Embryonic facial prominence (tissue), 1 donor: ENCODE results near the gene PRDM11.
A peak's percentile ranks its signal among the peaks of the same experiment; 100 is the strongest.
"Not testable (repeated sequence)": the region's sequence is repeated elsewhere in the genome, so short reads cannot be mapped to it uniquely, and the experiment has no call there.

ENCODE experiments used
- DNase-seq: peaks from one replicate; pipeline ENCODE4 v3.0.0-alpha.2; 2016; ENCODE audit errors: extremely low spot score

Gene PRDM11

GRCh38 chr11:45146072-45147016 lies at the start of gene PRDM11:
Gene PRDM11, plus strand, starts transcription at chr11:45146639. Its CDS starts 35,128 bp downstream, at chr11:45181767.
- peak; percentile 51 for DNase-seq

DNA sequence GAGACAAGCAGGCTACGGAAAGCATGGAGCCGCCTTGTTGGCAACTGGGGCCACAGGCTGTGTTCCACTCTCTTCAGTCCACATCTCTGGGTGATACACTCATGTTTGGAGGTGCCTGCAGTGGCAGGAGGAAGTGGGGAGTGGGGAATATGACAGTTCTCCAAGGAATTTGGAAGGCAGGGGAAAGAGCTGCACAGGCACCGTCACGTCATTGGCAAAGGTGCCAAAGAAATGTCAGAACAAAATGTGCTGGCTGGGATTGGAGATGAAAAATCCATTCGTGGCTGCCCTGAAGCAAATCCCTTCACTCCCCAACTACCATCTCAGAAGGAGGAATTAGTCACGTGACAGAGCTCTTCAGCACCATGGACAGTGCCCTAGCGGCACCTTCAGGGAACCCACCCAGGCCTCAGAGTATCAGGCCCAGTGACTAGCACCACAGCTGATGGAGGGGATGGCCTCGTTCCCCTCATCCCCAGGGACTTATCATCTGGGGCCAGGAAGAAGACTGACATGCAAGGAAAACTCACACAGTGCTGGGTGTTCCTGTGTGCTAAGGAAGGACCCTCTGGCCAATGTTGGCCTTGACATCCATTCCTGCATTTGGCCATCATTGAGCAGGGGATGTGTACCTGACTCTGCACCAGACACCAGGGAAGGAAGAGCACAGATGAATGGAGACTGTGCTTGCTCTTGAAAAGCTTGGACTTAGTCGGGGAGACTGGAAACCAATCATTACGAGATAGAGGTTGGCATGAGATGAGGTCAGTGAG lies 48.5 kb upstream of the PRDM11 start:
- DNase-seq, result peak; percentile 78

DNA sequence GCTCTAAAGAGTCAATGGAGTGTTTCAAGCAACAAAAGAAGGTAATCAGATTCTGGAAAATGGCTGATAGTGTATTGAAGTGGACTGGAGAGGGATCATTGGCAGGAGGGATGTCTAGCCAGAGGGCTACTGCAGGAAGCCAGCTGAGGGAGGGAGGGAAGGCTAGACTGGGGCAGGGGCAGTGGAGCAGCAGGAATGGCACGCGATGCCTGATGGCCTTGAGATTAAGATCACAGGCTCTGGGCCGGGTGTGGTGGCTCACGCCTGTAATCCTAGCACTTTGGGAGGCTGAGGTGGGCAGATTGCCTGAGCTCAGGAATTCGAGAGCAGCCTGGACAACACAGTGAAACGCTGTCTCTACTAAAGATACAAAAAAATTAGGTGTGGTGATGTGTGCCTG lies 47.5 kb upstream of the PRDM11 start:
- no peak for DNase-seq

- DNase-seq, result no peak
Measured at GRCh38 chr11:45100339-45100738, 46.1 kb upstream of the PRDM11 start.

- DNase-seq, result no peak
Measured at GRCh38 chr11:45102361-45102809, 44.1 kb upstream of the PRDM11 start.

DNA sequence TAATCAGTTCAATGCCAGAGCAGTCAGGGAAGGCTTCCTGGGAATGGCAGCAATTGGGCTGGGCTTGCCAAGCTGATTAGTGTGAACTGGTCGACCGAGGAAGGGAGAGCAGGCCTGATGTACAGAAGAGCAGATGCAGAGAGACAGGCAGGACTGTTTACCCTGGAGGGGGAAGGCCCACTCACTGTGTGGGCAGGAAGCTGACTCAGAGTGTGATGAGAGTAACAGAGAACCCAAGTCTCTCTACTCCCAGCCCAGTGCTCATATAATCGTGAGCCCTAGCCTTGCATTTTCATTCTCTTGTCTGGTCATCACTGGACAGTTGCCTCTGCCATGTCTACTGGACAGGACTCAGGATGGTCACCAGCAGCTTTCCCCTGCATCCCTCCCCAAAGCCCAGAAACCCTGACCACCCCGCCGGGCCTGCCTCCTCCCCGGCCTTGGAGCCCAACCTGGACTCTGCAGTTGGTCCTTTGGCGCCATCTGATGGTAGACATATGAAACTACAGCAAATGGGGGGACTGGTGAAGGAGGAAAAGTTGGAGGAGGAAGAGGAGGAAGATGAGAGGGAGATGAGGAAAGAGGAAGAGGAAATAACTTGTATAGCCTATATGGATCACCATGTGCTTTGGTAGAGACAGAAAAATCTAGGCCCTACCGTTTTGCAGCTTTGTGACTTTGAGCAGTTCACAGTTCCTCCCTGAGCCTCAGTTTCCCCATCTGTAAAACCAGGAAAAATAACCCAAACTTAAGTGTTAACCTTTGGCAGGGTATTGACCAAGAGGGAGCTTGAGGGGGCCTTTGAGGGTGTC lies 43.4 kb upstream of the PRDM11 start:
- DNase-seq, result no peak

DNA sequence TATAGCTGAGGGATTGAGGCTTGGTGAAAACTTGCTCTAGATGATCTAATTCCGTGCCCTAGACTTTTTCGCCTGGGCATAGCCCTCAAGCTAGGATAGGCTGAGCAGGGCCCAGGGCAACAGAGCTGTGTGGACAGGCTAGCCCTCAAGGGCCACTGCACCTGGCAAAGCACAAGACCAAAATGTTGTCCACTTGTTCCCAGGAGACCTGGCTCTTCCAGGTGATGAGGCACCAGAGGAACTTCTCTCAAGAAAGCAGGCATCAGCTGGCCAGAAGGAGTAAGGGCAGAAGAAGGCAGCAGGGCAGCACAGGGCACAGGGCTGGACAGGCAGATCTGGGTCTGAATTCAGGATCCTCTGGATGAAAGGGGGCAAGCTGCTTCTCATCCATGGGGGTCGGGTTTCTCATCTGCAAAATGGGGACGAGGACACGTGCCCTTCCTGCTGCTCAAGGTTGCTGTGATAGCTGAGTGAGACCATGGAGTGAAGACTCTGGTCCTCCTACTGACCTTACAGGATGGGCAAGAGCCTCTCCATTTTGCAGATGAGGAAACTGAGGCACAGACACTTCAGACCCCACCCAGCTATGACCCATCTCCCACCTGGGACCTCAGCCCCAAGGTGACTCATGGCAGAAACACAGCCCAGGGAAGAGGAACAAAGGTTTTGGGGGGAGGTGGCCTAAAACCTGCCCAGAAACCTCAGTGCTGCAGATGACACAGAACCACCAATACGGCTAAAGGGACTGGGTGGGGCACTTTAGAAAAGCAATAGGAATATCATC lies 42.2 kb upstream of the PRDM11 start:
- no peak for DNase-seq

DNA sequence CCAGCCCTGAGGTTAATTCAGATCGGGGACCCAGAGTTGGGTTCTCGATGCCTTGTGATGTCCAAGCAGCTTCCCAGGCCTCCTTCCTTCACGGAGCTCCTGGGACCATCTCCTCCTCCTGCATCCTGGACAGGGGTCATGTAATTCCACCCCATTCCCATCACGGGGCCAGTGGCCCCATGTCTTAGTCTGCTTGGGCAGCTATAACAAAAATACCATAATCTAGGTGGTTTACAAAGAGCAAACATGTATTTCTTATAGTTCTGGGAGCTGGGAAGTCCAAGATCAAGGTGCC lies 41.7 kb upstream of the PRDM11 start:
- DNase-seq, result no peak

DNA sequence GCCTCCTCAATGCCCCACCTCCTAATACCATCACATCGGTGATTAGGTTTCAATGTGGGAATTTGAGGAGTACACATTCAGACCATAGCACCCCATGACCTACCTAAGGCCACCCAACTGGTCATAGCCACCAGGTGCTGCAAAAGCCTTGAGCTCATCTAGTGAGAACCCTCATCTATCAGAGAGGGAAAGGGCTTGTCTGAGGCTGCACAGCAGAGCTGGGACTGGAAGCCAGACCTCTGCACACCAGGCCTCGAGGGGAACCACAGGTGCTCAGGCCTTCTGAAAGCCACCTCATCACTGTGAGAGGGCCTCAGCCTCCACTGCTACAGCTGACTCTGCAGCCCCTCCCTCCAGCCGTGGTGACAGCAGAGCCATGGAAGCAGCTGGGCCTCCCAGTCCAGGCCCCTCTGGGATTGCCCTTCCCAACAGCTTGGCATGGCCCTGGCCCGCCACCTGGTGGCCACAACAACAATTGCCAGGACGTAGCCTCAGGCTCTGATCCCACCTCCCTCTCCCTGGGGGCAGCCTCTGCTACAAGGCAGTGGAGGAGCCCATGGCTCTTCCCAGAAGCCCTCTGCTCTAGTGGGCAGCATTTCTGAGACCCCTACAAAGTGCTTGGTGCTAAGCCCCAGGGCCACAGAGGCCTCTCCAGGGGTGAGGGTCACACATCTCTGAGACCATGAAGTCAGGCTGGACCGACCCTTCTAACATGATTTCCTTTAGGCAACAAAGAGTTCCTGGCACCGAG lies 41.0 kb upstream of the PRDM11 start:
- DNase-seq, result peak; percentile 40

- DNase-seq, result no peak
Measured at GRCh38 chr11:45105984-45106375, 40.5 kb upstream of the PRDM11 start.

GRCh38 chr11:45106440-45106839 lies 40.0 kb upstream of the PRDM11 start:
- no peak for DNase-seq

GRCh38 chr11:45107029-45107428 lies 39.4 kb upstream of the PRDM11 start:
- DNase-seq, result no peak

DNA sequence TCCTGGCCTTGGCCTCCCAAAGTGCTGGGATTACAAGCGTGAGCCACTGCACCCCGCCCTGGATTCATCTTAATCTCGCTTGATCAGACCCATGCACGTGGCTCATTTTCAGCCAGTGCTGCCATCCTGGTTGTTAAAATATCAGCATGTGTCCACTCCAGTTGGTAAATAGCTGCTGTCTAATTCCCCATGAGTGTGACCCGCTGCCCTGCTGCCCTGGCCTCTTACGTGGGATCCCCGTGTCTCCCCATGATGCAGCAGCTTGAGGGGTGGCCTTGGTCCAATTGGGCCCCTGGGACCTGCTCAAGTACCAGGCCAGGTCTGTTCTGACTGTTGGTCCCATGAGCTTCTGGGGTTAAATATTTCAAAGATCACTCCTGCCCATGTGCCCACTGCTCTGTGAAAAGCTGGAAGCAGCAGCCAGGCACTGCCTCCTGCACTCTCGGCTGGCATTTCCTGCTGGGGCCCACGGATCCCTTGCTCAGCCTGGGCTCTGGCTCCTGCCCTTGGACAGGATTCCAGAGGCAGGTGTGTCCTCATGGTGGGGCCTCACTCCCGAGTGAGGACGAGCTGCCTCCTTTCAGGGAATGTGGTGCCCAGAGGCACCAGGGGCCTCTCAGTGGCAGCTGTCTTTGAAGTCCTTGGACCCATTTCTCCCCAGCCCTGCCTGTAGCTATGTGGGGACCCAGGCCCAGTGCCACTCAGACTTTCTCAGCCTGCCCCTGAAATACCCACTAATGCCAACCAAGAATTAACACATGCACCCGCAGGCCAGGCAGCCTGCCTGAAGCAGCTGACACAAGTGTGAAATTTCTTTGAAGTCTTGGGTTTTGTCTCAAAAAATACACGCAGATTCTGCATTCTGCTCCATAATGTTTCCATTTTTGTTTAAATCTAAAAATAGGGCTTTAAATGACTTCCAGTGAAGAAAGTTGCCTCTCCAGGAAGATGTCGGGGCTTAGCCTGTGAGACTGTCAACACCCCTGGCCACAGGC lies 38.1 kb upstream of the PRDM11 start:
- no peak for DNase-seq

DNA sequence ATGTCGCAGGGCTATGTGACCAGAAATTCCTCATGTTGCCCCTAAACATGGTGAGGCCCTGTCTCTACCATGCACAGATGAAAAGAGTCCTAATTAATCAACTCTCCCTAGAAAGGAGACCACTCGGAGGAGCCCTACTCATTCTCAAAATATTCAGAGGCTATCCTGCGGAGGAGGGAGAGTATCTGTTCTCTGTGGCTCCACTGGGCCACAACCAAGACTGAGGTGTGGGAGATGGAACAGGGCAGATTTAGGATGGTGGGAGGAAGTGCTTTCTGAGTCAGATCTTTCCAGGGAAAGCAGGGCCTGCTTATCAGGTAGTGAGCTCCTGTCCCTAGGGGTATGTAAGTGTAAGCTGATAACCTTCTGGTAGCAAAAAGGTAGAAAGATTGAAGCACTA lies 37.0 kb upstream of the PRDM11 start:
- DNase-seq, result no peak

GRCh38 chr11:45110562-45110961 lies 35.9 kb upstream of the PRDM11 start:
- DNase-seq, result peak; percentile 34

DNA sequence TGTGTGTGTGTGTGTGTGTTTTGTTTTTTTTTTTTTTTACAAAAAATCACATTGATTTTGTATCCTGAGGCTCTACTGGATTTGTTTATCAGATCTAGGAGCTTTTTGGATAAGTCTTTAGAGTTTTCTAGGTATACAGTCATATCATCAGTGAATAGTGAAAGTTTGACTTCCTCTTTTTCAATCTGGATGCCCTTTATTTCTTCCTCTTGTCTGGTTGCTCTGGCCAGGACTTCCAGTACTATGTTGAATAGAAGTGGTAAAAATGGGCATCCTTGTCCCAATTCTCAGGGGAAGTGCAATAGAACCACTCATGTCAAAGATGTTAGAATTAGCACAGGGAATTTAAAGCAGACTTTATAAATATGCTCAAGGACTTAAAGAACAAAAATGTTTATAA lies 32.6 kb upstream of the PRDM11 start:
- DNase-seq, result no peak

DNA sequence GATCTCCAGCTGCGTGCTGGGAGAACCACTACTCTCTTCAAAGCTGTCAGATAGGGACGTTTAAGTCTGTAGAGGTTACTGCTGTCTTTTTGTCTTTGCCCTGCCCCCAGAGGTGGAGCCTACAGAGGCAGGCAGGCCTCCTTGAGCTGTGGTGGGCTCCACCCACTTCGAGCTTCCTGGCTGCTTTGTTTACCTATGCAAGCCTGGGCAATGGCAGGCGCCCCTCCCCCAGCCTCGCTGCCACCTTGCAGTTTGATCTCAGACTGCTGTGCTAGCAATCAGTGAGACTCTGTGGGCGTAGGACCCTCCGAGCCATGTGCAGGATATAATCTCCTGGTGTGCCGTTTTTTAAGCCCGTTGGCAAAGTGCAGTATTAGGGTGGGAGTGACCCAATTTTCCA lies 18.6 kb upstream of the PRDM11 start:
- not testable (repeated sequence) for DNase-seq

GRCh38 chr11:45133878-45134277 lies 12.6 kb upstream of the PRDM11 start:
- DNase-seq, result no peak

DNA sequence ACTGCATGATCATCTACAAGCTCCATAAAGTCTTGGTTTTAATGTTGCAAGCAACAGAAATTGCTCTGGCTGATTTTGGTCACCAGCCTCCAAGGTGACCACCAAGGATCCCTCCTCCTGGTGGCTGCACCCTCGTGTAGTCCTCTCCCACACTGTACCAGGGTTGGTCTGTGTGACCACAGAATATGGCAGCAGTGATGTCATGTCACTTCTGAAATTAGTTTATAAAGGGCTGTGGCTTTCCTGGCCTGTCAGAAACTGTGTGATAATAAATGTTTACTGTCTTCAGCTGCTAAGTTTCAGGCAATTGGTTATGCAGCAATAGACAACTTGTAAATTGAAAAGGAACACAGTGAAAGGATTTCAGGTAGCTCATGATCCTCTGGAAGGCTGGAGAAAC lies 5.3 kb upstream of the PRDM11 start:
- no peak for DNase-seq
